SH-SY5Y (cell line): Measurements from ENCODE around the gene TOP3A.

Experiments
- GATA2 ChIP-seq: IDR thresholded peaks from 2 replicates; pipeline ENCODE4 v1.6.1; 2011; ENCODE audit warnings: mild to moderate bottlenecking, low read depth, low read length
- GATA3 ChIP-seq: IDR thresholded peaks from 2 replicates; pipeline ENCODE4 v1.6.1; 2011; ENCODE audit warnings: low read depth, mild to moderate bottlenecking, low read length, moderate library complexity

The TOP3A gene

GRCh38 chr17:18241229-18241871 lies 73.4 kb downstream of the TOP3A start:
- TF ChIP-seq GATA3 (no peak), GATA2 (no peak)

- TF ChIP-seq GATA2 (no peak), GATA3 (no peak)
Observed at GRCh38 chr17:18240449-18240848, 74.3 kb downstream of the TOP3A start.

- no peak for TF ChIP-seq GATA3
- TF ChIP-seq GATA2 = no peak
Observed at GRCh38 chr17:18238299-18238698, 76.5 kb downstream of the TOP3A start.

- no peak for TF ChIP-seq GATA2
Observed at GRCh38 chr17:18237461-18237860, 77.3 kb downstream of the TOP3A start.

- TF ChIP-seq GATA2 (no peak), GATA3 (no peak)
Observed at GRCh38 chr17:18236494-18236893, 78.3 kb downstream of the TOP3A start.

GRCh38 chr17:18235743-18236256 lies 79.0 kb downstream of the TOP3A start:
- TF ChIP-seq GATA2 (no peak), GATA3 (no peak)

- TF ChIP-seq GATA3 (no peak), GATA2 (no peak)
Observed at GRCh38 chr17:18234853-18235380, 79.9 kb downstream of the TOP3A start.

- no peak for TF ChIP-seq GATA3
Observed at GRCh38 chr17:18233803-18234518, 80.8 kb downstream of the TOP3A start.

- TF ChIP-seq GATA3 = no peak
- TF ChIP-seq GATA2 = no peak
Observed at GRCh38 chr17:18231164-18231563, 83.6 kb downstream of the TOP3A start.

GRCh38 chr17:18230288-18231141 lies 84.3 kb downstream of the TOP3A start:
- TF ChIP-seq GATA2 = no peak
- no peak for TF ChIP-seq GATA3

- TF ChIP-seq GATA3 (no peak), GATA2 (no peak)
Observed at GRCh38 chr17:18229771-18230170, 85.0 kb downstream of the TOP3A start.

- no peak for TF ChIP-seq GATA2
- TF ChIP-seq GATA3 = no peak
Observed at GRCh38 chr17:18229254-18229653, 85.5 kb downstream of the TOP3A start.

GRCh38 chr17:18228176-18228682 lies 86.6 kb downstream of the TOP3A start:
- TF ChIP-seq GATA3 (no peak), GATA2 (no peak)

- TF ChIP-seq GATA2 (no peak), GATA3 (no peak)
Observed at GRCh38 chr17:18227635-18228034, 87.2 kb downstream of the TOP3A start.
